HEK293 (cell line): ENCODE data around the gene MC5R.

Experiments used
- CTCF ChIA-PET: fragments of 350-600 bp; formaldehyde crosslinking; extraction: SDS; loops from one replicate; lab custom pipeline; 2021; ENCODE audit warnings: antibody characterized with exemption; lab: Yijun Ruan, JAX
- POLR2A ChIA-PET: fragments of 300-600 bp; formaldehyde crosslinking; extraction: SDS; loops from one replicate; lab custom pipeline; 2020; ENCODE audit warnings: antibody characterized with exemption, inconsistent platforms; lab: Yijun Ruan, JAX
- H3K27ac ChIP-seq: fragments of 200-500 bp; sonication (Bioruptor generic); 2 replicates; pipeline ENCODE4 v1.5.1; 2014; ENCODE audit warnings: low read depth, low read length, control low read depth, inconsistent platforms; ENCODE audit errors: extremely low read depth
- H3K36me3 ChIP-seq, 2 experiments: fragments of 200-500 bp in 1 of 2; sonication (Bioruptor generic) in 1 of 2; 1 replicate in 1 of 2; 2 replicates in 1 of 2; pipeline ENCODE4 v1.5.1; 2014 to 2017; ENCODE audit warnings: inconsistent platforms in 2 of 2, low read length in 2 of 2; ENCODE audit not compliant: control insufficient read depth in 2 of 2, insufficient read depth in 1 of 2
- H3K4me1 ChIP-seq: fragments of 200-500 bp; sonication (Bioruptor generic); 2 replicates; pipeline ENCODE4 v1.5.1; 2014; ENCODE audit warnings: mild to moderate bottlenecking, low read length, inconsistent platforms; ENCODE audit not compliant: control insufficient read depth, insufficient read depth
- H3K4me3 ChIP-seq: 2 replicates; pipeline ENCODE4 v1.5.1; 2011; ENCODE audit warnings: low read depth, mild to moderate bottlenecking, control low read depth, low read length, moderate library complexity
- H3K9me3 ChIP-seq: fragments of 200-500 bp; sonication (Bioruptor generic); 2 replicates; pipeline ENCODE4 v1.5.1; 2014; ENCODE audit warnings: low read depth, low read length, inconsistent platforms; ENCODE audit not compliant: control insufficient read depth, insufficient read depth
- BCL6B ChIP-seq: fragments of 450-650 bp; formaldehyde crosslinking; IDR thresholded peaks from 2 replicates; pipeline ENCODE4 v1.5.1; 2017; ENCODE audit warnings: missing biosample characterization, missing genetic modification characterization
- EGR2 ChIP-seq: fragments of 450-650 bp; formaldehyde crosslinking; IDR thresholded peaks from 2 replicates; pipeline ENCODE4 v1.5.1; 2016; ENCODE audit warnings: low read depth, missing biosample characterization, missing genetic modification characterization
- SP3 ChIP-seq: fragments of 450-650 bp; formaldehyde crosslinking; IDR thresholded peaks from 2 replicates; pipeline ENCODE4 v1.5.1; 2016; ENCODE audit warnings: missing biosample characterization, missing genetic modification characterization
- ZBTB11 ChIP-seq: fragments of 450-650 bp; formaldehyde crosslinking; conservative IDR thresholded peaks from 2 replicates; pipeline ENCODE4 v1.5.1; 2016; ENCODE audit warnings: low read depth, missing biosample characterization, missing genetic modification characterization
- ZBTB26 ChIP-seq: fragments of 450-650 bp; formaldehyde crosslinking; optimal IDR thresholded peaks from 2 replicates; pipeline ENCODE3; 2016; ENCODE audit warnings: missing biosample characterization, mild to moderate bottlenecking, missing genetic modification characterization
- ZNF146 ChIP-seq: fragments of 450-650 bp; formaldehyde crosslinking; IDR thresholded peaks from 2 replicates; pipeline ENCODE4 v1.5.1; 2016; ENCODE audit warnings: missing biosample characterization, missing genetic modification characterization
- ZNF23 ChIP-seq: fragments of 450-650 bp; formaldehyde crosslinking; IDR thresholded peaks from 2 replicates; pipeline ENCODE4 v1.5.1; 2016; ENCODE audit warnings: missing biosample characterization, missing genetic modification characterization, borderline replicate concordance
- ZNF423 ChIP-seq: fragments of 450-650 bp; formaldehyde crosslinking; IDR thresholded peaks from 2 replicates; pipeline ENCODE4 v1.5.1; 2016; ENCODE audit warnings: missing biosample characterization, missing genetic modification characterization
- ZNF488 ChIP-seq: fragments of 450-650 bp; formaldehyde crosslinking; IDR thresholded peaks from 2 replicates; pipeline ENCODE4 v1.5.1; 2016; ENCODE audit warnings: missing biosample characterization, missing genetic modification characterization
- ZNF510 ChIP-seq: fragments of 450-650 bp; formaldehyde crosslinking; IDR thresholded peaks from 2 replicates; pipeline ENCODE4 v1.5.1; 2018; ENCODE audit warnings: mild to moderate bottlenecking, missing genetic modification characterization, missing biosample characterization; ENCODE audit not compliant: insufficient replicate concordance
- ZNF610 ChIP-seq: fragments of 450-650 bp; formaldehyde crosslinking; IDR thresholded peaks from 2 replicates; pipeline ENCODE4 v1.5.1; 2016; ENCODE audit warnings: missing biosample characterization, missing genetic modification characterization, borderline replicate concordance
- ZNF645 ChIP-seq: fragments of 450-650 bp; formaldehyde crosslinking; IDR thresholded peaks from 2 replicates; pipeline ENCODE4; 2016; ENCODE audit warnings: missing biosample characterization, missing genetic modification characterization
- ZNF701 ChIP-seq: fragments of 450-650 bp; formaldehyde crosslinking; IDR thresholded peaks from 2 replicates; pipeline ENCODE4 v1.5.1; 2016; ENCODE audit warnings: missing biosample characterization, missing genetic modification characterization
- ZNF792 ChIP-seq: fragments of 450-650 bp; formaldehyde crosslinking; IDR thresholded peaks from 2 replicates; pipeline ENCODE4 v1.5.1; 2016; ENCODE audit warnings: missing biosample characterization, missing genetic modification characterization
- TF ChIP-seq, protein P1 (sequence below): fragments of 450-650 bp; formaldehyde crosslinking; IDR thresholded peaks from 2 replicates; pipeline ENCODE4 v1.5.1; 2017; ENCODE audit warnings: missing biosample characterization, missing genetic modification characterization
- TF ChIP-seq, protein P2 (sequence below): fragments of 450-650 bp; formaldehyde crosslinking; IDR thresholded peaks from 2 replicates; pipeline ENCODE4 v1.5.1; 2016; ENCODE audit warnings: missing biosample characterization, missing genetic modification characterization
- TF ChIP-seq, protein P3 (sequence below): fragments of 450-650 bp; formaldehyde crosslinking; IDR thresholded peaks from 2 replicates; pipeline ENCODE4 v1.5.1; 2016; ENCODE audit warnings: missing biosample characterization, missing genetic modification characterization
- TF ChIP-seq, protein P4 (sequence below): fragments of 450-650 bp; formaldehyde crosslinking; IDR thresholded peaks from 2 replicates; pipeline ENCODE4 v1.5.1; 2016; ENCODE audit warnings: missing biosample characterization, missing genetic modification characterization
- TF ChIP-seq, protein P5 (sequence below): fragments of 450-650 bp; formaldehyde crosslinking; IDR thresholded peaks from 2 replicates; pipeline ENCODE4 v1.5.1; 2016; ENCODE audit warnings: missing biosample characterization, missing genetic modification characterization

Gene MC5R

DNA sequence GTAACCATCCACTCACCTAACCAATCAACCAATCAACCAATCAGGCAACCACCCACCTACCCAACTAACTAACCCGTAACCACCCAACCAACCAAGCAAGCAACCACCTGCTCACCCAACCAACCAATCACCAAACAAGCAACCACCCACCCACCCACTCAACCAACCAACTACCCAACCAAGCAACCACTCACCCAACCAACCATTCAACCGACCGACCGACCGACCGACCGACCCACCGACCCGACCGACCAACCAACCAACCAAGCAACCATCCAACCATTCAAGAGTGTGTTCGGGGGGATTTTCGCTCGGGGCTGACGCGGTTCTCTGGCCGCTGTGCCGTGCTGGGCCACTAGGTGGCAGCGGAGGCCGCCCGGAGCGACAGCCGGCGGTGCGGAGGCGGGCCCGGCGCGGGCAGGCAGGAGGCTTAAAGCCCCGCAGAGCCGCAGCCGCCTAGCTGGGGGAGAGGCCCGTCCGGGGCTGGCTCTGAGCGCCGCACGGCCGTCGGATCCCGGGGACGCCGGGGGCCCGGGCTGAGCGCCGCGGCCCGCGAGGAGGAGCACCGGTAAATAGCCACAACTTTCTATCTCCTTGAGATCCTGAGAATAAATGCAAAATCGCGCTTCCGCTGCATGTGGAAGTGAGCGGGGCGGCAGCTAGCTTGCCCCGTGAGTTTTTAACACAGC is at the start of gene MC5R:
MC5R (plus strand) TSS at position 443 of the 689 bp plus-strand sequence. CDS start 1,617 bp downstream, outside the sequence.
- Histone ChIP-seq H3K36me3 (no peaks in the 10 kb centered on the region), H3K4me3 (peak within 1 kb of the TSS; percentile 11), H3K9me3 (no peaks in the 10 kb centered on the region), H3K4me1 (no peaks in the 10 kb centered on the region), H3K27ac (no peak within 1 kb of the TSS)
- ChIA-PET POLR2A (no interaction called here), CTCF (interaction anchor here (0.6 to 2.4 kb wide), 17 partner anchors 11 to 267 kb away, joined by 3 to 70 read pairs (median 3); partner anchors contain the start of genes FAM210A, MC2R and RNMT)
- 0 out of 2 replicates have a peak, but pooled peaks have one; percentile 13 for TF ChIP-seq SP3 (tag by site-specific recombination)
- TF ChIP-seq ZNF792, result no peak
- no peak for TF ChIP-seq BCL6B (tag by site-specific recombination)
- TF ChIP-seq ZNF423 (tag by site-specific recombination), result no peak
- TF ChIP-seq ZNF701 (tag by site-specific recombination), result peak; percentile 95
- TF ChIP-seq ZNF510 (tag by site-specific recombination), result no peak
- TF ChIP-seq, protein P1, sequence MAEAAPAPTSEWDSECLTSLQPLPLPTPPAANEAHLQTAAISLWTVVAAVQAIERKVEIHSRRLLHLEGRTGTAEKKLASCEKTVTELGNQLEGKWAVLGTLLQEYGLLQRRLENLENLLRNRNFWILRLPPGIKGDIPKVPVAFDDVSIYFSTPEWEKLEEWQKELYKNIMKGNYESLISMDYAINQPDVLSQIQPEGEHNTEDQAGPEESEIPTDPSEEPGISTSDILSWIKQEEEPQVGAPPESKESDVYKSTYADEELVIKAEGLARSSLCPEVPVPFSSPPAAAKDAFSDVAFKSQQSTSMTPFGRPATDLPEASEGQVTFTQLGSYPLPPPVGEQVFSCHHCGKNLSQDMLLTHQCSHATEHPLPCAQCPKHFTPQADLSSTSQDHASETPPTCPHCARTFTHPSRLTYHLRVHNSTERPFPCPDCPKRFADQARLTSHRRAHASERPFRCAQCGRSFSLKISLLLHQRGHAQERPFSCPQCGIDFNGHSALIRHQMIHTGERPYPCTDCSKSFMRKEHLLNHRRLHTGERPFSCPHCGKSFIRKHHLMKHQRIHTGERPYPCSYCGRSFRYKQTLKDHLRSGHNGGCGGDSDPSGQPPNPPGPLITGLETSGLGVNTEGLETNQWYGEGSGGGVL (tag by site-specific recombination), result peak; percentile 51
- TF ChIP-seq ZNF23 (tag by site-specific recombination), result no peak
- TF ChIP-seq, protein P2, sequence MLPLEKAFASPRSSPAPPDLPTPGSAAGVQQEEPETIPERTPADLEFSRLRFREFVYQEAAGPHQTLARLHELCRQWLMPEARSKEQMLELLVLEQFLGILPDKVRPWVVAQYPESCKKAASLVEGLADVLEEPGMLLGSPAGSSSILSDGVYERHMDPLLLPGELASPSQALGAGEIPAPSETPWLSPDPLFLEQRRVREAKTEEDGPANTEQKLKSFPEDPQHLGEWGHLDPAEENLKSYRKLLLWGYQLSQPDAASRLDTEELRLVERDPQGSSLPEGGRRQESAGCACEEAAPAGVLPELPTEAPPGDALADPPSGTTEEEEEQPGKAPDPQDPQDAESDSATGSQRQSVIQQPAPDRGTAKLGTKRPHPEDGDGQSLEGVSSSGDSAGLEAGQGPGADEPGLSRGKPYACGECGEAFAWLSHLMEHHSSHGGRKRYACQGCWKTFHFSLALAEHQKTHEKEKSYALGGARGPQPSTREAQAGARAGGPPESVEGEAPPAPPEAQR (tag by site-specific recombination), result peak; percentile 71; the same call in 1 of the 2 replicates
- TF ChIP-seq ZBTB26 (tag by site-specific recombination), result peak; percentile 39
- TF ChIP-seq, protein P3, sequence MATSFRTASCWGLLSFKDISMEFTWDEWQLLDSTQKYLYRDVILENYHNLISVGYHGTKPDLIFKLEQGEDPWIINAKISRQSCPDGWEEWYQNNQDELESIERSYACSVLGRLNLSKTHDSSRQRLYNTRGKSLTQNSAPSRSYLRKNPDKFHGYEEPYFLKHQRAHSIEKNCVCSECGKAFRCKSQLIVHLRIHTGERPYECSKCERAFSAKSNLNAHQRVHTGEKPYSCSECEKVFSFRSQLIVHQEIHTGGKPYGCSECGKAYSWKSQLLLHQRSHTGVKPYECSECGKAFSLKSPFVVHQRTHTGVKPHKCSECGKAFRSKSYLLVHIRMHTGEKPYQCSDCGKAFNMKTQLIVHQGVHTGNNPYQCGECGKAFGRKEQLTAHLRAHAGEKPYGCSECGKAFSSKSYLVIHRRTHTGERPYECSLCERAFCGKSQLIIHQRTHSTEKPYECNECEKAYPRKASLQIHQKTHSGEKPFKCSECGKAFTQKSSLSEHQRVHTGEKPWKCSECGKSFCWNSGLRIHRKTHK, result no peak
- TF ChIP-seq, protein P4, sequence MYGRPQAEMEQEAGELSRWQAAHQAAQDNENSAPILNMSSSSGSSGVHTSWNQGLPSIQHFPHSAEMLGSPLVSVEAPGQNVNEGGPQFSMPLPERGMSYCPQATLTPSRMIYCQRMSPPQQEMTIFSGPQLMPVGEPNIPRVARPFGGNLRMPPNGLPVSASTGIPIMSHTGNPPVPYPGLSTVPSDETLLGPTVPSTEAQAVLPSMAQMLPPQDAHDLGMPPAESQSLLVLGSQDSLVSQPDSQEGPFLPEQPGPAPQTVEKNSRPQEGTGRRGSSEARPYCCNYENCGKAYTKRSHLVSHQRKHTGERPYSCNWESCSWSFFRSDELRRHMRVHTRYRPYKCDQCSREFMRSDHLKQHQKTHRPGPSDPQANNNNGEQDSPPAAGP (tag by site-specific recombination), result no peak
- peak; percentile 63 for TF ChIP-seq EGR2
- no peak for TF ChIP-seq ZNF146
- no peak for TF ChIP-seq ZNF610
- TF ChIP-seq ZBTB11 (tag by site-specific recombination), result no peak
- TF ChIP-seq, protein P5, sequence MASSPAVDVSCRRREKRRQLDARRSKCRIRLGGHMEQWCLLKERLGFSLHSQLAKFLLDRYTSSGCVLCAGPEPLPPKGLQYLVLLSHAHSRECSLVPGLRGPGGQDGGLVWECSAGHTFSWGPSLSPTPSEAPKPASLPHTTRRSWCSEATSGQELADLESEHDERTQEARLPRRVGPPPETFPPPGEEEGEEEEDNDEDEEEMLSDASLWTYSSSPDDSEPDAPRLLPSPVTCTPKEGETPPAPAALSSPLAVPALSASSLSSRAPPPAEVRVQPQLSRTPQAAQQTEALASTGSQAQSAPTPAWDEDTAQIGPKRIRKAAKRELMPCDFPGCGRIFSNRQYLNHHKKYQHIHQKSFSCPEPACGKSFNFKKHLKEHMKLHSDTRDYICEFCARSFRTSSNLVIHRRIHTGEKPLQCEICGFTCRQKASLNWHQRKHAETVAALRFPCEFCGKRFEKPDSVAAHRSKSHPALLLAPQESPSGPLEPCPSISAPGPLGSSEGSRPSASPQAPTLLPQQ (tag by site-specific recombination), result peak; percentile 66; the same call in 1 of the 2 replicates
- 0 out of 2 replicates have a peak, but pooled peaks have one; percentile 10 for TF ChIP-seq ZNF488
- no peak for TF ChIP-seq ZNF645
